ENCODE results near the gene FAM131C.

FAM131C gene

GRCh38 chr1:16014509-16015482 lies 58.7 kb downstream of the FAM131C start:
- no peak for DNase-seq

GRCh38 chr1:16013908-16014258 lies 59.6 kb downstream of the FAM131C start:
- DNase-seq, result no peak

- no peak for DNase-seq
Measured at GRCh38 chr1:16013220-16013907, 60.1 kb downstream of the FAM131C start.

- no peak for DNase-seq
Measured at GRCh38 chr1:16012590-16013219, 60.7 kb downstream of the FAM131C start.

- no peak for DNase-seq
Measured at GRCh38 chr1:16011936-16012589, 61.4 kb downstream of the FAM131C start.

GRCh38 chr1:16010837-16011236 lies 62.6 kb downstream of the FAM131C start:
- DNase-seq, result no peak

GRCh38 chr1:16009678-16010077 lies 63.8 kb downstream of the FAM131C start:
- DNase-seq, result no peak

GRCh38 chr1:16009030-16009460 lies 64.4 kb downstream of the FAM131C start:
- DNase-seq, result peak; percentile 28
